Tongue (tissue), 2 donors: ENCODE measurements around the gene FHOD3. TPM values are rescaled to one million over a fixed set of nuclear protein-coding genes. Genes with fewer than 3 reads are reported as not detected.
"Not testable (repeated sequence)": the region's sequence is repeated elsewhere in the genome, so short reads cannot be mapped to it uniquely, and the experiment has no call there.

Experiments
- DNase-seq: peaks from one replicate; pipeline ENCODE4 v3.0.0-alpha.2; 2015
- total RNA-seq: library from RNA; depleted of rRNA; stranded (reverse); fragments of >200 nt; gene quantifications from one replicate; pipeline ENCODE4 v1.2.3, GENCODE V29; 2014

The FHOD3 gene
- total RNA-seq, 1 donor from 2014 or later: 33.0 TPM

GRCh38 chr18:36805105-36805504 lies 507.6 kb downstream of the FHOD3 start:
- DNase-seq: no peak

- no peak for DNase-seq
These were observed 511.2 kb downstream of the FHOD3 start for GRCh38 chr18:36808681-36809080.

GRCh38 chr18:36809590-36810381 lies 512.3 kb downstream of the FHOD3 start:
- DNase-seq: peak; percentile 84

- no peak for DNase-seq
These were observed 513.9 kb downstream of the FHOD3 start for GRCh38 chr18:36811430-36811829.

- no peak for DNase-seq
These were observed 514.4 kb downstream of the FHOD3 start for GRCh38 chr18:36811955-36812354.

GRCh38 chr18:36812678-36813077 lies 515.2 kb downstream of the FHOD3 start:
- no peak for DNase-seq

GRCh38 chr18:36813101-36813775 lies 515.7 kb downstream of the FHOD3 start:
- no peak for DNase-seq

GRCh38 chr18:36813824-36814223 lies 516.3 kb downstream of the FHOD3 start:
- DNase-seq: no peak

GRCh38 chr18:36814994-36815393 lies 517.5 kb downstream of the FHOD3 start:
- DNase-seq: no peak

- not testable (repeated sequence) for DNase-seq
These were observed 518.6 kb downstream of the FHOD3 start for GRCh38 chr18:36816096-36816495.

- DNase-seq: no peak
These were observed 519.5 kb downstream of the FHOD3 start for GRCh38 chr18:36817039-36817438.

- DNase-seq: no peak
These were observed 521.1 kb downstream of the FHOD3 start for GRCh38 chr18:36818652-36819051.

GRCh38 chr18:36819621-36820020 lies 522.1 kb downstream of the FHOD3 start:
- DNase-seq: no peak

GRCh38 chr18:36821681-36822080 lies 524.2 kb downstream of the FHOD3 start:
- no peak for DNase-seq

GRCh38 chr18:36825526-36825925 lies 528.0 kb downstream of the FHOD3 start:
- no peak for DNase-seq

GRCh38 chr18:36826556-36826955 lies 529.0 kb downstream of the FHOD3 start:
- no peak for DNase-seq

GRCh38 chr18:36828157-36828629 lies 530.7 kb downstream of the FHOD3 start:
- peak; percentile 50 for DNase-seq

- peak; percentile 93 for DNase-seq
These were observed 531.3 kb downstream of the FHOD3 start, which contains the start of the genes KIAA1328 and TPGS2 for GRCh38 chr18:36828630-36829361. KIAA1328 (plus strand) TSS chr18:36829127; CDS start chr18:36829139, 12 bp downstream. TPGS2 (minus strand) TSS chr18:36829002; CDS start chr18:36828767, 235 bp downstream.
